Measurements from ENCODE around the gene RB1. TPM values are rescaled to one million over a fixed set of nuclear protein-coding genes. Genes with fewer than 3 reads are reported as not detected.

The RB1 gene
- total and polyA plus RNA-seq, 9 of the 15 experiments (the other 6 are each of a cell fraction or from before 2014, with no cell fraction given) = 5.0 to 23.8 (median 17.9) TPM

DNA sequence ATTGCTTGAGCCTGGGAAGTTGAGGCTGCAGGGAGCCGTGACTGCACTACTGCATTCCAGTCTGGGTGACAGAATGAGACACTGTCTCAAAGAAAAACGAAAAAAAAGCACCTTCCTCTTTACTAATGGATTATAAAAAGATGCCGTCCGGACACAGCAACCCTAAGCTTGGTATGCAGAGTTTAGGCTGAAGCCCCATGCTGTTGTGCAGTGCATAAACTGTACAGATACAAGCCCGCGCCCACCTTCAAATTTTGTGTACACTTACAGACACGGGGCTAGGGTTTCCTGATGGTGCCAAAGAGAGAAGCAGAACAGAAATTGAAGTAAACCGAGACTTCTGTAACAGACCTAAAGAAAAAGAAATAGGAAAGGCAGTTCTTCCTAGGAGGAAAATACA is 100.4 kb downstream of the RB1 start:
- BruUV-seq (replicated peaks) = no TSS peak
- Histone ChIP-seq H4K20me1 (replicated peaks; ENCODE audit: control insufficient read depth, insufficient read depth, low read length) (no peaks in the 10 kb centered on the region), H3K9ac (ENCODE audit: insufficient read depth in 1 of 2, low read depth in 2 of 2, low read length in 2 of 2) (no peak overlapping the region), H3K36me3 (ENCODE audit: control insufficient read depth, insufficient read depth, low read length) (no peaks in the 10 kb centered on the region), H3K9me1 (ENCODE audit: control insufficient read depth, insufficient read depth, low read length) (no peaks in the 10 kb centered on the region), H3K27ac (ENCODE audit: extremely low read depth, low read depth, low read length) (no peak overlapping the region), H3K9me3 (replicated peaks; ENCODE audit: control insufficient read depth, insufficient read depth, low read depth, low read length) (no peaks in the 10 kb centered on the region), H3K27me3 (ENCODE audit: control insufficient read depth in 2 of 2, insufficient read depth in 2 of 2, low read length in 2 of 2) (no peaks in the 10 kb centered on the region), H3K79me2 (ENCODE audit: control insufficient read depth, insufficient read depth, low read length) (no peaks in the 10 kb centered on the region), H2AFZ (ENCODE audit: low read depth, low read length) (no peak overlapping the region), H3K4me3 (no peak overlapping the region), H3K4me1 (replicated peaks in 1 of 2; ENCODE audit: control insufficient read depth in 2 of 2, insufficient read depth in 2 of 2, low read length in 2 of 2) (no peaks in the 10 kb centered on the region), H3K4me2 (ENCODE audit: insufficient read depth, low read length) (no peak overlapping the region)
- in situ Hi-C loops (cut with MboI) (no loop called here), intact Hi-C loops (cut with micrococcal nuclease) (no loop called here)
- 90% methylated on average over 7 of the region's 8 CpGs for WGBS (ENCODE audit: insufficient coverage, low coverage, missing lambda C conversion rate)
- ChIA-PET POLR2A (no interaction called here), CTCF (ENCODE audit: low intra/inter-chr PET ratio) (no interaction called here)
- no peak for TF ChIP-seq SIRT6 (IDR thresholded peaks at IDR 0.05; ENCODE audit: low read depth, low read length)
- no peak for TF ChIP-seq ATF3 (IDR thresholded peaks at IDR 0.05)
- TF ChIP-seq ATF3 (CRISPR knock-in tag; conservative IDR thresholded peaks at IDR 0.05) = no peak
- TF ChIP-seq GABPB1 (CRISPR knock-in tag; IDR thresholded peaks at IDR 0.05) = no peak
- no peak for TF ChIP-seq KDM2B (CRISPR knock-in tag; IDR thresholded peaks at IDR 0.05)
- no peak for TF ChIP-seq YBX1 (IDR thresholded peaks at IDR 0.05)
- TF ChIP-seq KAT7 (CRISPR knock-in tag; IDR thresholded peaks at IDR 0.05; ENCODE audit: borderline replicate concordance) = no peak
- TF ChIP-seq EHMT2 (IDR thresholded peaks at IDR 0.05) = no peak
- TF ChIP-seq THRAP3 (IDR thresholded peaks at IDR 0.05; ENCODE audit: borderline replicate concordance) = no peak
- no peak for TF ChIP-seq ZNF347 (CRISPR knock-in tag; IDR thresholded peaks at IDR 0.05; ENCODE audit: low read depth)
- DNase-seq (ENCODE audit: extremely low read depth in 1 of 4, low spot score in 3 of 4) (no peak), ATAC-seq (no peak), FAIRE-seq (no peak)

Measured in K562 (cell line).